CMK (cell line): ENCODE measurements around the gene TBX5.

ENCODE experiments used
- DNase-seq: peaks from one replicate; pipeline ENCODE4 v3.0.0-alpha.2; 2010; ENCODE audit warnings: low read depth

TBX5 gene

DNA sequence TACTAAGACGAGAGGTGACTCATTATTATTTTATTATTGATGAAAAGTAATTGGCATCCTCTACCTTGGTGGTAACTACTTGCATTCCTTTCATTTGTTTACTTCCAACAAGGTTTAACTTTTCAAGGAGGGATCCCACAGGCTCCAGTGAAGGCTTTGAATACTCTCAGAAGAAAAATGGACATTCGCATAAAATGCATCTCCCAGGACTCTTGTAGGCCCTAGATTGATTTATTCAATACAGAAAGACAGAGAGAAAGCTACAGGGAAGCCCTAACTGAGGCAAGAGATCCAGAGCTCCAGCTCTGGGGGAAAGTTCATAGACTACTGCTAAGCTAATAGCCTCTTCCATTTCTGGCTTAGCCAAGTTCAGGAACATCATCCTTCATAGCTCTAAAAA is 87.0 kb downstream of the TBX5 start:
- DNase-seq: no peak

- DNase-seq: no peak
These were observed 89.9 kb downstream of the TBX5 start for GRCh38 chr12:114316076-114316475.

DNA sequence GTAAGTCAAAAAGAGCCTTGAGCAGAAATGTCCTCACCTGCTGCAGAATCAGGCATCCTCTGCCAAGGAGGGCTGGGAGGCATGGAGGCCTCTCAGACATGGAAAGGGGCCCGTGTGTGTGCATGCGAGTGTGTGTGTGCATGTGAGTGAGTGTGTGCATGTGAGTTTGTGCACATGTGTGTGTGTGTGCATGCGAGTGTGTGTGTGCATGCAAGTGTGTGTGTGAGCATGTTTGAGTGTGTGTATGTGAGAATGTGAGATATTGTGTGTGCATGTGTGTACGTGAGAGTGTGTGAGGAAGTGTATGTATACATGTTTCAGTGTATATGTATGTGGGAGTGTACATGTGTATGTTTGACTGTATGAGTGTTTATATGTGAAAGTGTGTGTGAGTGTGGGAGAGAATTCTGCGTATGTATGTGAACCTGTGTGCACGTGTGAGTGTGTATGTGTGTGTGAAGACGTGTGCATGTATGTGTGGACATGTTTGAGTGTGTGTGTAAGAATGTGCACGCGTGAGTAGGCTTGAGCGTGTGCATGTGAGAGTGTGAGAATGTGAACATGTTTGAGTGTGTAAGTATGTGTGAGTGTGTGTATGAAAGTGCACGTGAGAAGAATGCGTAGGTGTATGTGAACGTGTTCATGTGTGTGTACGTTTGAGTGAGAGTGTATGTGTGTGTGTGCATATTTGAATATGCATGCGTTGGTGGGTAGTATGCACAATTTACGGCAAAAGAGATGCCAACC is 90.8 kb downstream of the TBX5 start:
- no peak for DNase-seq

- DNase-seq: no peak
These were observed 91.5 kb downstream of the TBX5 start for GRCh38 chr12:114314403-114314802.

DNA sequence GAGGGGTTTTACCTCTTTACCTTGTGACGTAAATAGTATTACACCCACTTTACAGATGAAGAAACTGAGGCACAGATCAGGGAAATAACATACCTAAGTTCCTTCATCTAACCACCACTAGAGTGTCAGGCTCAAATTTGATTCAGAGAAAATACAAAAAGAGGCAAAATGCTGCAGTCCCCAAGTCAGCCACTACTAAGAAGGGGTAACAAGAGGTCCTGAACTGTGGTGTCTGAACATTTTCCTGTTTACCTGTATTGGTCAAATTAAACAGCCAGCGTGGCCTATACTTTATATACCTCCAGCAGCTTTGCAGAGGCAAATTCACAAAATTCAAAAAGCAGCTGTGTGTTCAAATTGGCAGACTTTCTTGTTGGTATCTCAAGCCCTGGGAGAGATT is 92.0 kb downstream of the TBX5 start:
- no peak for DNase-seq

- no peak for DNase-seq
These were observed 94.0 kb downstream of the TBX5 start for GRCh38 chr12:114311974-114312373.

- DNase-seq: no peak
These were observed 99.3 kb downstream of the TBX5 start for GRCh38 chr12:114306646-114307045.

GRCh38 chr12:114305446-114305845 is 100.5 kb downstream of the TBX5 start:
- no peak for DNase-seq
